IPS DF 6.9 (cell line): ENCODE data around the gene CEP170B.

ENCODE experiments used
- DNase-seq: peaks from one replicate; pipeline ENCODE4 v3.0.0-alpha.2; 2013; ENCODE audit warnings: low read depth, low spot score
- H3K27ac ChIP-seq: one replicate; pipeline ENCODE4 v1.5.1; 2013; ENCODE audit warnings: low read length, control low read depth
- H3K27me3 ChIP-seq: 2 replicates; pipeline ENCODE4 v1.6.1; 2013; ENCODE audit warnings: mild to moderate bottlenecking, low read length; ENCODE audit not compliant: control insufficient read depth, insufficient read depth
- H3K36me3 ChIP-seq: 2 replicates; pipeline ENCODE4 v1.6.1; 2013; ENCODE audit warnings: low read length; ENCODE audit not compliant: control insufficient read depth, insufficient read depth
- H3K4me1 ChIP-seq: 2 replicates; pipeline ENCODE4 v1.6.1; 2013; ENCODE audit warnings: low read length; ENCODE audit not compliant: control insufficient read depth, insufficient read depth
- H3K4me3 ChIP-seq: 2 replicates; pipeline ENCODE4 v1.5.1; 2013; ENCODE audit warnings: mild to moderate bottlenecking, low read length
- H3K9me3 ChIP-seq: 2 replicates; pipeline ENCODE4 v1.6.1; 2013; ENCODE audit warnings: low read length, inconsistent platforms; ENCODE audit not compliant: control insufficient read depth, insufficient read depth
- WGBS: extraction: QIAGEN DNeasy Blood & Tissue Kit; methylation state at CpG from one replicate; pipeline ENCODE4 v1.1.7; 2013; ENCODE audit warnings: mixed read lengths, missing lambda C conversion rate; ENCODE audit not compliant: insufficient read length, insufficient coverage; 5-methylcytosine and 5-hydroxymethylcytosine counted together

CEP170B gene

GRCh38 chr14:104919993-104920315 lies 54.9 kb downstream of the CEP170B start:
- no peak for DNase-seq
- no peak overlapping the region for H3K27ac ChIP-seq
- WGBS, result no CpG with 5 or more reads among the region's 3 CpGs
- no peaks in the 10 kb centered on the region for H3K27me3 ChIP-seq
- no peaks in the 10 kb centered on the region; the same call in 1 of the 2 replicates for H3K4me1 ChIP-seq
- H3K36me3 ChIP-seq, result no peaks in the 10 kb centered on the region
- no peaks in the 10 kb centered on the region for H3K9me3 ChIP-seq
- no peak overlapping the region for H3K4me3 ChIP-seq

- H3K4me3 ChIP-seq, result no peak overlapping the region
- no CpG with 5 or more reads among the region's 4 CpGs for WGBS
- no peak overlapping the region for H3K27ac ChIP-seq
- no peaks in the 10 kb centered on the region for H3K27me3 ChIP-seq
- H3K9me3 ChIP-seq, result no peaks in the 10 kb centered on the region
- no peak for DNase-seq
- H3K36me3 ChIP-seq, result no peaks in the 10 kb centered on the region
- 0 out of 2 replicates have a peak, but pooled peaks cover 4% of the 10 kb centered on the region for H3K4me1 ChIP-seq
Measured at GRCh38 chr14:104923640-104924420, 58.8 kb downstream of the CEP170B start.

- DNase-seq, result no peak
- Histone ChIP-seq H3K27ac (no peak within 1 kb of the TSS), H3K4me1 (0 out of 2 replicates have a peak, but pooled peaks cover 4% of the 10 kb centered on the region), H3K27me3 (no peaks in the 10 kb centered on the region), H3K9me3 (no peaks in the 10 kb centered on the region), H3K4me3 (no peak within 1 kb of the TSS), H3K36me3 (no peaks in the 10 kb centered on the region)
- no CpG with 5 or more reads among the region's 14 CpGs for WGBS
Measured at GRCh38 chr14:104924421-104925213, 59.5 kb downstream of the CEP170B start, which contains the start of gene PLD4. Gene PLD4, plus strand, starts transcription at chr14:104924879. Its CDS starts 2,262 bp downstream, at chr14:104927141.

GRCh38 chr14:104925214-104925854 lies 60.3 kb downstream of the CEP170B start:
- no peak overlapping the region for H3K27ac ChIP-seq
- no peaks in the 10 kb centered on the region for H3K27me3 ChIP-seq
- no peaks in the 10 kb centered on the region for H3K9me3 ChIP-seq
- H3K36me3 ChIP-seq, result no peaks in the 10 kb centered on the region
- no peak for DNase-seq
- H3K4me1 ChIP-seq, result 0 out of 2 replicates have a peak, but pooled peaks cover 4% of the 10 kb centered on the region
- H3K4me3 ChIP-seq, result no peak overlapping the region
- no CpG with 5 or more reads among the region's 10 CpGs for WGBS

- H3K9me3 ChIP-seq, result no peaks in the 10 kb centered on the region
- H3K4me1 ChIP-seq, result 0 out of 2 replicates have a peak, but pooled peaks cover 4% of the 10 kb centered on the region
- no CpG with 5 or more reads among the region's 15 CpGs for WGBS
- DNase-seq, result no peak
- no peak overlapping the region for H3K4me3 ChIP-seq
- no peaks in the 10 kb centered on the region for H3K36me3 ChIP-seq
- peaks cover 2% of the 10 kb centered on the region; the same call in 1 of the 2 replicates for H3K27me3 ChIP-seq
- H3K27ac ChIP-seq, result no peak overlapping the region
Measured at GRCh38 chr14:104925855-104926609, 61.0 kb downstream of the CEP170B start.

- 0 out of 2 replicates have a peak, but pooled peaks cover 4% of the 10 kb centered on the region for H3K4me1 ChIP-seq
- H3K27ac ChIP-seq, result no peak overlapping the region
- no peak for DNase-seq
- WGBS, result no CpG with 5 or more reads among the region's 21 CpGs
- peaks cover 7% of the 10 kb centered on the region; the same call in 1 of the 2 replicates for H3K27me3 ChIP-seq
- no peak overlapping the region for H3K4me3 ChIP-seq
- H3K9me3 ChIP-seq, result no peaks in the 10 kb centered on the region
- no peaks in the 10 kb centered on the region for H3K36me3 ChIP-seq
Measured at GRCh38 chr14:104926619-104927431, 61.8 kb downstream of the CEP170B start.

- Histone ChIP-seq H3K9me3 (no peaks in the 10 kb centered on the region), H3K27me3 (peaks cover 13% of the 10 kb centered on the region; the same call in 1 of the 2 replicates), H3K4me1 (peaks cover 4% of the 10 kb centered on the region; the same call in 1 of the 2 replicates), H3K36me3 (no peaks in the 10 kb centered on the region), H3K27ac (no peak overlapping the region), H3K4me3 (no peak overlapping the region)
- no peak for DNase-seq
- no CpG with 5 or more reads among the region's 10 CpGs for WGBS
Measured at GRCh38 chr14:104927432-104927816, 62.4 kb downstream of the CEP170B start.

GRCh38 chr14:104927901-104928300 lies 62.8 kb downstream of the CEP170B start:
- WGBS, result no CpG with 5 or more reads among the region's 8 CpGs
- Histone ChIP-seq H3K36me3 (no peaks in the 10 kb centered on the region), H3K4me1 (peaks cover 4% of the 10 kb centered on the region; the same call in 1 of the 2 replicates), H3K4me3 (no peak overlapping the region), H3K9me3 (no peaks in the 10 kb centered on the region), H3K27ac (no peak overlapping the region), H3K27me3 (peaks cover 16% of the 10 kb centered on the region; the same call in 1 of the 2 replicates)
- no peak for DNase-seq

GRCh38 chr14:104928391-104929133 lies 63.5 kb downstream of the CEP170B start:
- no peak for DNase-seq
- no peak overlapping the region for H3K4me3 ChIP-seq
- H3K9me3 ChIP-seq, result no peaks in the 10 kb centered on the region
- whole genome bisulfite sequencing, result no CpG with 5 or more reads among the region's 17 CpGs
- peaks cover 4% of the 10 kb centered on the region; the same call in 1 of the 2 replicates for H3K4me1 ChIP-seq
- peaks cover 16% of the 10 kb centered on the region; the same call in 1 of the 2 replicates for H3K27me3 ChIP-seq
- H3K27ac ChIP-seq, result no peak overlapping the region
- H3K36me3 ChIP-seq, result no peaks in the 10 kb centered on the region
